Right lobe of liver (tissue), 4 donors: Measurements from ENCODE around the gene CLMN.

Experiments
- POLR2A ChIP-seq: fragments of 450-650 bp; IDR thresholded peaks from one replicate; pipeline ENCODE4 v1.6.1; 2017; ENCODE audit warnings: antibody characterized with exemption, mild to moderate bottlenecking
- TF ChIP-seq, protein P1 (sequence below), 4 donors: fragments of 200-600 bp in 3 of 4; fragments of 450-650 bp in 1 of 4; IDR thresholded peaks; one replicate each; pipeline versions ENCODE4 v1.5.1 to v1.8.0; 2016 to 2022; ENCODE audit warnings: antibody characterized with exemption in 4 of 4, mild to moderate bottlenecking in 2 of 4
- donor health status: DM: no; HTN: no; CAD: no.
- donor health status: DM: no; HTN: no; CAD: no.
- donor health status: DM: no; HTN: yes; CAD: no.

DNA sequence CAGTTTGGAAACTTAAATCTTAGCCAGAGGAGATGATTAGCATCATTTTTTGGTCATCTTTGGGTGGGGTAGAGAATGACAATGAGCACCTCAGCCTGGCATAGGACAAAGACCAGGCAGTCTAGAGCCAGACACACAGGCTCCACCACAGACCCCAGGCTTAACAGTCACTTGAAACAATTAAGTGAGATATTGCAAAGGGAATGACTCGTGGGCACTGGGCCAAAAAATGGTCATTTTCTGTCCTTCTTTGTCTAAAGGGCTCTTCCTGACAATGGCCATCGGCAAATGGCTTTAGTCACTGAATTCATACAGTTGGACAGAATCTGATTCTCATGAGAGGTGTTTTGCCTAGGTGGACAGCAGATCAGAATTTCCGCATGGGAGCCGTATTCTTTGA is 84.4 kb downstream of the CLMN start:
- TF ChIP-seq, protein P1, sequence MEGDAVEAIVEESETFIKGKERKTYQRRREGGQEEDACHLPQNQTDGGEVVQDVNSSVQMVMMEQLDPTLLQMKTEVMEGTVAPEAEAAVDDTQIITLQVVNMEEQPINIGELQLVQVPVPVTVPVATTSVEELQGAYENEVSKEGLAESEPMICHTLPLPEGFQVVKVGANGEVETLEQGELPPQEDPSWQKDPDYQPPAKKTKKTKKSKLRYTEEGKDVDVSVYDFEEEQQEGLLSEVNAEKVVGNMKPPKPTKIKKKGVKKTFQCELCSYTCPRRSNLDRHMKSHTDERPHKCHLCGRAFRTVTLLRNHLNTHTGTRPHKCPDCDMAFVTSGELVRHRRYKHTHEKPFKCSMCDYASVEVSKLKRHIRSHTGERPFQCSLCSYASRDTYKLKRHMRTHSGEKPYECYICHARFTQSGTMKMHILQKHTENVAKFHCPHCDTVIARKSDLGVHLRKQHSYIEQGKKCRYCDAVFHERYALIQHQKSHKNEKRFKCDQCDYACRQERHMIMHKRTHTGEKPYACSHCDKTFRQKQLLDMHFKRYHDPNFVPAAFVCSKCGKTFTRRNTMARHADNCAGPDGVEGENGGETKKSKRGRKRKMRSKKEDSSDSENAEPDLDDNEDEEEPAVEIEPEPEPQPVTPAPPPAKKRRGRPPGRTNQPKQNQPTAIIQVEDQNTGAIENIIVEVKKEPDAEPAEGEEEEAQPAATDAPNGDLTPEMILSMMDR (IDR thresholded peaks at IDR 0.05) = no peak
- TF ChIP-seq POLR2A = no peak
